ENCODE results near the gene FADS3.

DNA sequence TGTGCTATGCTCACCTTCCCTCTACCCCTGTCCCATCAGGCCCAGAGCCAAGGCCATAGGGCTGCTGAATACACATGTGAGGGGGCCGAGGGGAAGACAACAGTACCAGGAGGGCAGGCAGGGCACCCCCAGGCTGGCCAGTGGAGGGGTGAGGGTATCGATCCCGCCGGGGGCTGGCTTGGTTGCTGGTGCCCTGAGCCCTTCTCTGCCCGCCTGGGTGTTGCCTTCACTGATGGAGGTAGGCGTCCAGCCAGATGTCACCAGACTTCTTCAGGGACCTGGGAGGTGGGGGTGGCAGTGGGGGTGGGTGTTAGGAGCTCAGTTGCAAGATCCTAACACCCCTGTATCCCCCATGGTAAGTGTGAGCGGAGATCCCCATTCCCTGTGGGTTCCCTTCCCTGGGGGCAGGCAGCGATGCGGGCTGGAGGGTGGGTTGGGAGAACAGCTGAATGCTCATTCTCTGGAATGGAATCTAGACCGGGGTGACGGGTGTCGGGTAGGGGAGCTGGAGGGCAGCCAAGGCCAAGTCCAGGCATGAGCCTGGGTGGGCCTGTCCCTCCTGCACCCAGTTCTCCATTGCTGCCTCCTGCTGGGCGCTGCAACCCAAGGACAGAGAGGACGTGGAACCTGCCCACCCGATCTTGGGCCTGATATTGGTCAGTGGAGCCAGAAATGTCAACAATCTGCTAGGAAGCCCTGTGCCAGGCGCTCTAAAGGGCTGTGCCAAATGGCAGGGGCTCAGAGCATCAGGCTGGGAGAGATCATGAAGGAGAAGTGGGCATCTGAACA is 17.6 kb downstream of the FADS3 start:
- TF ChIP-seq CTCF (CRISPR knock-in tag; IDR thresholded peaks at IDR 0.05) (no peak), POLR2A (IDR thresholded peaks at IDR 0.05; ENCODE audit: insufficient read depth in 1 of 2, low read depth in 2 of 2, low read length in 2 of 2) (no peak), ZNF142 (CRISPR knock-in tag; IDR thresholded peaks at IDR 0.05) (no peak), KDM5A (IDR thresholded peaks at IDR 0.05; ENCODE audit: borderline replicate concordance, low read length) (no peak), RAD21 (CRISPR knock-in tag; IDR thresholded peaks at IDR 0.05) (no peak), ZNF776 (CRISPR knock-in tag; IDR thresholded peaks at IDR 0.05) (no peak), ZKSCAN1 (IDR thresholded peaks at IDR 0.05; ENCODE audit: low read length) (no peak), SMC3 (IDR thresholded peaks at IDR 0.05; ENCODE audit: low read length) (no peak), MTF1 (CRISPR knock-in tag; IDR thresholded peaks at IDR 0.05) (no peak), ATF6 (CRISPR knock-in tag; conservative IDR thresholded peaks at IDR 0.05) (no peak), SMAD1 (CRISPR knock-in tag; IDR thresholded peaks at IDR 0.05; ENCODE audit: borderline replicate concordance, low read depth) (no peak), ZNF44 (CRISPR knock-in tag; IDR thresholded peaks at IDR 0.05) (no peak)
